Loucy (cell line): ENCODE measurements around the gene CPNE2.

Source experiments
- H2AFZ ChIP-seq: fragments of 200-600 bp; sonication (generic); 2 replicates; pipeline ENCODE4 v1.6.0; 2016; ENCODE audit warnings: antibody characterized with exemption, mild to moderate bottlenecking, low read length, moderate library complexity
- H3F3A ChIP-seq: fragments of 200-600 bp; 2 replicates; pipeline ENCODE4 v1.6.0; 2016; ENCODE audit warnings: antibody characterized with exemption, low read depth, mild to moderate bottlenecking
- H3K27me3 ChIP-seq: fragments of 200-600 bp; sonication (generic); 2 replicates; pipeline ENCODE4 v1.6.1; 2014; ENCODE audit warnings: low read length, mild to moderate bottlenecking; ENCODE audit not compliant: insufficient read depth, poor library complexity, severe bottlenecking
- H3K36me3 ChIP-seq: fragments of 200-600 bp; sonication (generic); 2 replicates; pipeline ENCODE4 v1.6.1; 2016; ENCODE audit warnings: low read length; ENCODE audit not compliant: insufficient read depth
- H3K4me1 ChIP-seq: fragments of 200-600 bp; sonication (generic); 2 replicates; pipeline ENCODE4 v1.5.1; 2014; ENCODE audit warnings: low read length, mild to moderate bottlenecking; ENCODE audit not compliant: insufficient read depth, poor library complexity, severe bottlenecking
- H3K4me2 ChIP-seq: fragments of 200-600 bp; sonication (generic); 2 replicates; pipeline ENCODE4 v1.6.0; 2014; ENCODE audit warnings: antibody characterized with exemption, low read length, low read depth, mild to moderate bottlenecking; ENCODE audit not compliant: poor library complexity, severe bottlenecking
- H3K4me3 ChIP-seq: fragments of 200-600 bp; sonication (generic); 2 replicates; pipeline ENCODE4 v1.5.1; 2014; ENCODE audit warnings: low read length, mild to moderate bottlenecking, mixed read lengths; ENCODE audit not compliant: poor library complexity, severe bottlenecking
- H3K79me2 ChIP-seq: fragments of 200-600 bp; sonication (generic); 2 replicates; pipeline ENCODE4 v1.6.1; 2014; ENCODE audit warnings: low read length; ENCODE audit not compliant: insufficient read depth
- H3K9ac ChIP-seq: fragments of 200-600 bp; sonication (generic); 2 replicates; pipeline ENCODE4 v1.6.0; 2014; ENCODE audit warnings: mild to moderate bottlenecking, low read depth, low read length, moderate library complexity; ENCODE audit not compliant: poor library complexity, severe bottlenecking
- H3K9me2 ChIP-seq: fragments of 200-600 bp; sonication (generic); replicated peaks from 2 replicates; pipeline ENCODE4 v1.6.1; 2016; ENCODE audit warnings: low read depth, low read length, mixed read lengths
- H3K9me3 ChIP-seq: fragments of 200-600 bp; sonication (generic); 2 replicates; pipeline ENCODE4 v1.6.1; 2014; ENCODE audit warnings: mild to moderate bottlenecking, antibody characterized with exemption, low read length, low read depth; ENCODE audit not compliant: insufficient read depth
- H4K20me1 ChIP-seq: fragments of 200-600 bp; sonication (generic); 2 replicates; pipeline ENCODE4 v1.6.0; 2014; ENCODE audit warnings: antibody characterized with exemption, low read length, mild to moderate bottlenecking; ENCODE audit not compliant: insufficient read depth, poor library complexity, severe bottlenecking
- EZH2phosphoT487 ChIP-seq: fragments of 200-600 bp; IDR thresholded peaks from 2 replicates; pipeline ENCODE4 v1.6.1; 2018; ENCODE audit warnings: antibody characterized with exemption, mild to moderate bottlenecking, moderate library complexity, borderline replicate concordance
- TF ChIP-seq, protein P1 (sequence below): fragments of 200-600 bp; sonication (generic); conservative IDR thresholded peaks from 2 replicates; pipeline ENCODE4 v1.5.1; 2014; ENCODE audit warnings: mild to moderate bottlenecking, antibody characterized with exemption, low read length

The CPNE2 gene

DNA sequence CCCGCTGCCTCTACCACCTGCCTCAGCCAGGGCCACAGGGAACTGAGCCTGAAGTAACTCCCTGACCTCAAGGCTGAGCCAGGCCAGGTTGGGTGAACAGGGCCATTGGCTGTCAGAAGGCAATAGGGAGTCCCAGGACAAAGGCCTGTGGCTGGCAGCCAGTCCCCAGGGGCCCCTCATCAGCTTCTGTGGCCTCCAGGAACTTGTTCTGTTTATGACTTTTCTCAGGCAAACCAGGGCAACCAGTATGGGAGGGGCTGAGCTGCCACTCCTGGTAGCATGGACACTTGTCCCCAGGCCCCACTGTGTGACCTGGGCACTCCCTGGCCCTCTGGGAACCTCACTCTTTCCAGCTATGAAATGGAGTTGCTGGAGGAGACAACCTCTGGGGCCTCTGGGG, 40.1 kb downstream of the CPNE2 start:
- H3K9ac ChIP-seq = peak overlapping the region; percentile 44
- peak overlapping the region; percentile 60 for H3K4me2 ChIP-seq
- H3K27me3 ChIP-seq = no peaks in the 10 kb centered on the region
- H3K9me3 ChIP-seq = no peaks in the 10 kb centered on the region
- H3K4me1 ChIP-seq = peaks cover 56% of the 10 kb centered on the region
- H3K79me2 ChIP-seq = no peaks in the 10 kb centered on the region
- no peaks in the 10 kb centered on the region for H3F3A ChIP-seq
- no peaks in the 10 kb centered on the region for H4K20me1 ChIP-seq
- no peak for TF ChIP-seq EZH2phosphoT487
- TF ChIP-seq, protein P1, sequence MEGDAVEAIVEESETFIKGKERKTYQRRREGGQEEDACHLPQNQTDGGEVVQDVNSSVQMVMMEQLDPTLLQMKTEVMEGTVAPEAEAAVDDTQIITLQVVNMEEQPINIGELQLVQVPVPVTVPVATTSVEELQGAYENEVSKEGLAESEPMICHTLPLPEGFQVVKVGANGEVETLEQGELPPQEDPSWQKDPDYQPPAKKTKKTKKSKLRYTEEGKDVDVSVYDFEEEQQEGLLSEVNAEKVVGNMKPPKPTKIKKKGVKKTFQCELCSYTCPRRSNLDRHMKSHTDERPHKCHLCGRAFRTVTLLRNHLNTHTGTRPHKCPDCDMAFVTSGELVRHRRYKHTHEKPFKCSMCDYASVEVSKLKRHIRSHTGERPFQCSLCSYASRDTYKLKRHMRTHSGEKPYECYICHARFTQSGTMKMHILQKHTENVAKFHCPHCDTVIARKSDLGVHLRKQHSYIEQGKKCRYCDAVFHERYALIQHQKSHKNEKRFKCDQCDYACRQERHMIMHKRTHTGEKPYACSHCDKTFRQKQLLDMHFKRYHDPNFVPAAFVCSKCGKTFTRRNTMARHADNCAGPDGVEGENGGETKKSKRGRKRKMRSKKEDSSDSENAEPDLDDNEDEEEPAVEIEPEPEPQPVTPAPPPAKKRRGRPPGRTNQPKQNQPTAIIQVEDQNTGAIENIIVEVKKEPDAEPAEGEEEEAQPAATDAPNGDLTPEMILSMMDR = no peak
- no peaks in the 10 kb centered on the region for H3K9me2 ChIP-seq
- peak overlapping the region; percentile 33 for H3K4me3 ChIP-seq
- peaks cover 5% of the 10 kb centered on the region; the same call in 1 of the 2 replicates for H3K36me3 ChIP-seq
- no peak overlapping the region for H2AFZ ChIP-seq

DNA sequence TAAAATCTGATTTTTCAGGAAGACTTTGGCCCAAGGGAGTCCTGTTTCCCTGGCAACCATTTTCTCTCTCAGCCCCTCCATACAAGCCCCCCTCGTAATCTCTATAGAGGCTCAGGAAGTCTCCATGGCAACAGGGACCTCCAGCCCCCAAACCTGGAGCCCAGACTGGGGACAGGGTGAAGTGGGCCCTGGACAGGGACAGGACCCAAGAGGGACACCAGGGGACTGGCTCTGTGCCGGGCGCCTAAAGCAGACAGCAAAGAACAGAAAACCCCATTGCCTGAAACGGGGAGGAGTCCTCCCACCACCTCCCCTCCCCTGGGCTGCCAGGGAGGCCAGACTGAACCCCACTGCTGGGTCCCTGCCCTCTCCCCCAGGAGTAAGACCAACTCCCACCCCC, 40.6 kb downstream of the CPNE2 start:
- H3K9me3 ChIP-seq = no peaks in the 10 kb centered on the region
- TF ChIP-seq, protein P1 = no peak
- no peak for TF ChIP-seq EZH2phosphoT487
- H3K9me2 ChIP-seq = no peaks in the 10 kb centered on the region
- no peak overlapping the region for H2AFZ ChIP-seq
- H4K20me1 ChIP-seq = no peaks in the 10 kb centered on the region
- peak overlapping the region; percentile 33 for H3K4me3 ChIP-seq
- H3K36me3 ChIP-seq = peaks cover 7% of the 10 kb centered on the region; the same call in 1 of the 2 replicates
- no peaks in the 10 kb centered on the region for H3K79me2 ChIP-seq
- H3K4me1 ChIP-seq = peaks cover 56% of the 10 kb centered on the region
- H3K4me2 ChIP-seq = peak overlapping the region; percentile 60
- no peaks in the 10 kb centered on the region for H3F3A ChIP-seq
- H3K9ac ChIP-seq = peak overlapping the region; percentile 44
- H3K27me3 ChIP-seq = no peaks in the 10 kb centered on the region

DNA sequence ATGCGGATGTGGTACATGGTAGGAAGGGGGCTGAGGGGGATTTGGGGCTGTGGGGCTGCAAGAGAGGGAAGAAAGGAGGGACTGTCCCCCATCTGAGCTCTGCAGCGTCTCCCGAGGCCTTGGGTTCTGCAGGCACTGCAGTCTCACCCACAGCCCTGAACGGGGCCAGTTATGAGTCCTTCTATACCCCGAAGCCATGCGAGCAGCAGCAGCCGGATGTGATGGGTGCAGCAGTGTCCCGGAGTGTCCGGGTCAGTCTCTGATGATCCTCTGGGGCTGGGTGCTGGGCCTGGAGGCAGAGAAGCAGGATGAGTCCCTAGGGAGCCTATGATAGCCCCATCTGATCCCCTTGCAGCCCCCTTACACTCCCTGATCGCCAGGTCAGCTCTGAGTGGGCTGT, 41.5 kb downstream of the CPNE2 start:
- H2AFZ ChIP-seq = no peak overlapping the region
- no peak overlapping the region for H3K4me3 ChIP-seq
- peak overlapping the region; percentile 42 for H3K9ac ChIP-seq
- H4K20me1 ChIP-seq = no peaks in the 10 kb centered on the region
- no peak for TF ChIP-seq EZH2phosphoT487
- TF ChIP-seq, protein P1 = no peak
- peaks cover 7% of the 10 kb centered on the region; the same call in 1 of the 2 replicates for H3K36me3 ChIP-seq
- H3K9me2 ChIP-seq = no peaks in the 10 kb centered on the region
- H3K9me3 ChIP-seq = no peaks in the 10 kb centered on the region
- no peaks in the 10 kb centered on the region for H3F3A ChIP-seq
- no peaks in the 10 kb centered on the region for H3K79me2 ChIP-seq
- H3K4me2 ChIP-seq = no peak overlapping the region
- no peaks in the 10 kb centered on the region for H3K27me3 ChIP-seq
- H3K4me1 ChIP-seq = peaks cover 52% of the 10 kb centered on the region
